H4 (cell line): ENCODE data around the gene MROH2A. TPM values are rescaled to one million over a fixed set of nuclear protein-coding genes. Genes with fewer than 3 reads are reported as not detected.
"Not testable (repeated sequence)": the region's sequence is repeated elsewhere in the genome, so short reads cannot be mapped to it uniquely, and the experiment has no call there.

ENCODE experiments used
- DNase-seq: peaks from one replicate; pipeline ENCODE4 v3.0.0-alpha.2; 2015; ENCODE audit warnings: low spot score
- total RNA-seq: library from RNA; depleted of rRNA; stranded (reverse); fragments of >200 nt; shearing (Covaris generic); gene quantifications from 2 replicates; pipeline ENCODE4 v1.2.3, GENCODE V29; 2014; rRNA removed

The MROH2A gene
- total RNA-seq, 1 experiment from 2014 or later = 0.02 TPM

- no peak for DNase-seq
These were observed 75.7 kb downstream of the MROH2A start for GRCh38 chr2:233853883-233854240.

- DNase-seq = peak; percentile 95
These were observed 76.3 kb downstream of the MROH2A start, which contains the start of gene HJURP for GRCh38 chr2:233854241-233854981. Gene HJURP (minus strand): TSS chr2:233854535. CDS start chr2:233854500, 35 bp downstream.

- DNase-seq = no peak
These were observed 77.2 kb downstream of the MROH2A start for GRCh38 chr2:233855345-233855744.

- no peak for DNase-seq
These were observed 78.1 kb downstream of the MROH2A start for GRCh38 chr2:233856184-233856583.

- peak; percentile 79 for DNase-seq
These were observed 79.5 kb downstream of the MROH2A start for GRCh38 chr2:233857511-233858141.

- no peak for DNase-seq
These were observed 80.2 kb downstream of the MROH2A start for GRCh38 chr2:233858331-233858730.

GRCh38 chr2:233862261-233862768 is 84.2 kb downstream of the MROH2A start:
- no peak for DNase-seq

- DNase-seq = no peak
These were observed 87.7 kb downstream of the MROH2A start for GRCh38 chr2:233865838-233866237.

GRCh38 chr2:233866479-233866878 is 88.3 kb downstream of the MROH2A start:
- no peak for DNase-seq

- DNase-seq = no peak
These were observed 89.9 kb downstream of the MROH2A start, which contains the start of gene MSL3B for GRCh38 chr2:233867993-233868532. Gene MSL3B (minus strand): TSS chr2:233868386.

- DNase-seq = no peak
These were observed 93.3 kb downstream of the MROH2A start for GRCh38 chr2:233871432-233871831.

- not testable (repeated sequence) for DNase-seq
These were observed 94.0 kb downstream of the MROH2A start for GRCh38 chr2:233872125-233872524.

GRCh38 chr2:233882353-233882752 is 104.2 kb downstream of the MROH2A start:
- DNase-seq = no peak

Other genes starting within 250 kb of the MROH2A start
- gene USP40, start 211.5 kb upstream of the MROH2A start, total RNA-seq = 12.2 and 20.6 TPM in 2 replicates
- not detected in 2 replicates for gene UGT1A8, start 160.7 kb upstream of the MROH2A start, total RNA-seq
- gene UGT1A10, start 141.9 kb upstream of the MROH2A start, total RNA-seq = not detected in 2 replicates
- 0.10 TPM in 1 of 2 replicates, not detected in the other for gene UGT1A9, start 106.4 kb upstream of the MROH2A start, total RNA-seq
- gene UGT1A7, start 96.4 kb upstream of the MROH2A start, total RNA-seq = not detected in 2 replicates
- gene UGT1A6, start 85.4 kb upstream of the MROH2A start, total RNA-seq = 2.6 and 3.1 TPM in 2 replicates
- gene UGT1A5, start 65.4 kb upstream of the MROH2A start, total RNA-seq = not detected in 2 replicates
- 0.04 TPM in 1 of 2 replicates, not detected in the other for gene UGT1A4, start 59.6 kb upstream of the MROH2A start, total RNA-seq
- gene UGT1A3, start 49.3 kb upstream of the MROH2A start, total RNA-seq = not detected in 2 replicates
- gene UGT1A1, start 18.1 kb upstream of the MROH2A start, total RNA-seq = 0.25 and 0.45 TPM in 2 replicates
- 83.4 and 105 TPM in 2 replicates for gene HJURP, start 76.2 kb downstream of the MROH2A start, total RNA-seq
- 1.3 and 7.6 TPM in 2 replicates for gene TRPM8, start 139.0 kb downstream of the MROH2A start, total RNA-seq